GM10847 (cell line): ENCODE data around the gene SLC16A6.

Source experiments
- POLR2A ChIP-seq: IDR thresholded peaks from 2 replicates; pipeline ENCODE4 v1.6.1; 2011; ENCODE audit not compliant: insufficient read length; ENCODE audit errors: extremely low read depth

The SLC16A6 gene

DNA sequence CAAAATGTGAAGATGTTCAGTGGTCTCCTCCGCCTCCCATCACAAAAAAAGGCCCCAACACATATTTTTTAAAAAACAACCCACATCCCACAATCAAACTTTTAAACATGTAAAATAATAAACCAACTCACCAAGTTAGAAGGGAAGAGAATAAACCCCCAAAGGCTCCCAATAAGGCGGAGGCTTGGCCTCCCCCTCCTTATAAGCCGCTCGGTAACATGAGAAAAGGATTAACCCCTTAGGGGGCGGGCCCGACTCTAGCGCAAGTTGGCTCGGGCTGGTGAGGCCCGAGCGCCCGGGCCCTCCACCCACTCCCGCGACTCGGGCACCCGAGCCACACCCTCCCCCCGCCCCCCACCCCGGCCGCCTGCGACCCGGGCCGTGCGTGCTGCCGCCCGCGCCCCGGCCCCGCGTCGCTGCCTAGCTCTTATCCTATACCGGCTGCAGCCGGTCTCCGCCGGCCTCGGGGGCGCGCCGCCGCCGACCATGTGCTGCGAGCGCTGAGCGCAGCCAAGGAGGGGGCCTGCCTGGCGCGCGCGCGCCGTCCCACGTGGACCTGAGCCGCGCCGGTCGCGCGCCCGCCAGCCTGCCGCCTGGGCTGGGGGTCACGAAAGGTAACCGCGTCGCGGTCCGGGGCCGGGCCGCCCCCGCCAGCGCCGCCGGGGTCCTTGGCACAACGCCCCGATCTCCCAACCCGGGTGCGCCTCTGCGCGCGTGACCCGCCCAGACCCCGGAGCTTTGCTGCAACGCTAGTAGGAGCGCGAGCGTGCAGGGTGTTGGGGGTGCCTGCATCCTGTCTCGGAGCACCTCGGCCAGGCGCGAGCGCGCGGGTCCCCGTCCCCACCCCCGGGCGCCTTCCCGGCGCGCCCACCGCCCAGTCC is at the start of gene SLC16A6, which contains the start of gene ARSG:
Gene SLC16A6 (minus strand): TSS at position 173 of the 881 bp plus-strand sequence. CDS start 12,807 bp downstream, outside the sequence.
Gene ARSG (plus strand): TSS at position 541 of the 881 bp plus-strand sequence. CDS start 15,999 bp downstream, outside the sequence.
- peak; percentile 56 for TF ChIP-seq POLR2A

DNA sequence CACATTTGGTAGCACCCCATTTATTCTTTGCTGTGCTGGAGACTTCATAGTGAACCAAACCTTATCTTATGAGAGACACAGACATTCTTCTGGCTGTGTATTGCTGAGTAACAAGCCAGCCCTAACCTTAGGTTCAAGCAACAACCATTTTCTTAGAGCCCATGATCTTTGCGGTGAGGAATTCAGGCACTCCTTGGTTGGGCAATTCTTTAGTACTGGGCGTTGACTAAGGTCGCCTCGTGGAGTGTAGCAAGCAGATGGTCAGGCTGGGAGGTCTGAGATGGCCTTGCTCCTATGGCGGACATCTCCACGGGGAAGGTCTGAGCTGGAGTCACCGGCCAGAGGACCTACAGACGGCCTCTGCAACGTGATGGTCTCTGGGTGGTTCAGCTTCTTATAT is 43.5 kb upstream of the SLC16A6 start:
- no peak for TF ChIP-seq POLR2A

GRCh38 chr17:68329331-68329730 is 38.4 kb upstream of the SLC16A6 start:
- no peak for TF ChIP-seq POLR2A

- no peak for TF ChIP-seq POLR2A
Measured at GRCh38 chr17:68328676-68329075, 37.7 kb upstream of the SLC16A6 start.

GRCh38 chr17:68327823-68328557 is 37.1 kb upstream of the SLC16A6 start:
- TF ChIP-seq POLR2A, result no peak

DNA sequence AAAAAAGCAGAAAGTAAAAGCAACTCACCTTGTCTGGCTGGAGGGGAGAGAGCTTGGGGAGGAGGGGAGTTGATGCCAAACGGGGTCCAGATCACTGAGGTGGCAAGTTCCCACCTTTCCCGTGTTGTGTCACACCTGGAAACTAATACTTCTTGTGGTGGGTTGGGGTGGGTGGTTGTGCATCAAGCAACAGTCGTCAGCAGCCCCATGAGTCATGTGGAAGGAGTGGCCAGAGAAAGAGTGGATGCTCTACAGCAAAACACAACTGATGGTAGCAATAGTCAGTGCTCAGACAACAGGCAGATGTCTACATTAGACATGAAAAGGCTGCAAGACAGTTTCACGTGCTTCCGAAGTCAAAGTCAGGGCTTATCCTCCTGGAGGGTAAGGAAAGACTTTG is 35.8 kb upstream of the SLC16A6 start:
- no peak for TF ChIP-seq POLR2A

- no peak for TF ChIP-seq POLR2A
Measured at GRCh38 chr17:68325961-68326360, 35.0 kb upstream of the SLC16A6 start.

- TF ChIP-seq POLR2A, result no peak
Measured at GRCh38 chr17:68324654-68325336, 33.9 kb upstream of the SLC16A6 start.

DNA sequence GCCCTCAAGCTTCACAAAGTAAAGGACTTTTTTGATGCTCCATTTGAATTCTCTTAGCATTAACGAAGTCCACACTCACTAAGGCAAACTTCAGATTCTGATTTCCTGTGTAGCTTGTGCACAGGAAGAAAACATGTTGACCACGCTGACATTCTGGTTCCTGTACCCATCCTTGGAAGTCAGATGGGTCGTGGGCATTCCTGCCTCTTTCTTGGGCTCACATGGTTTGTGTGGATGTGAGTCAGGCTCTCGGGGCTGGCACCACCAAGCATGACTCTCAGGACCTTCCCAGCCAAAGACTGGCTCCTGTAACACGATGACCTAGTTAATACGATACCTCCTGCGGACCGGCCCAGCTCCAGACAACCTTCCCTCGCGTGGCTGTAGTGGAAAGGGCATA is 33.2 kb upstream of the SLC16A6 start:
- TF ChIP-seq POLR2A, result no peak

GRCh38 chr17:68322630-68323029 is 31.7 kb upstream of the SLC16A6 start:
- TF ChIP-seq POLR2A, result no peak

DNA sequence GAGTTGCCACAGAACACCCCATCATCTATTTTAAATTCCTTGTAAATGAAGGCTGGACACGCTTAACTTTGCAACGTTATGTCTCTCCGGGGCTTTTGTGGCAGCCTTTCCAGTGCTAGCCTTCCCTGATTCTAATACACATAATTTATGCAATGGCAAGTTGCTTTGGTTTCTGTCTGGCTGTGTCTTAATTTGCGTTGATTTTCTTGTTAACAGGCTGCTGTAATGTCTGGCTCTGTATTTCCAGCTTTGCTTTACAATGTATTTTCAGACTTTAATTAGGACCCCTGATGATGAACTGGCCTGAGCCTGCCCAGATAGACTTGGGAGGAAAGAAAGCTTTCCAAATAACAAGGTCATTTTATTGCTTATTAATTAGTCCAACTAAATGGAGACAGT is 30.6 kb upstream of the SLC16A6 start:
- TF ChIP-seq POLR2A, result no peak

DNA sequence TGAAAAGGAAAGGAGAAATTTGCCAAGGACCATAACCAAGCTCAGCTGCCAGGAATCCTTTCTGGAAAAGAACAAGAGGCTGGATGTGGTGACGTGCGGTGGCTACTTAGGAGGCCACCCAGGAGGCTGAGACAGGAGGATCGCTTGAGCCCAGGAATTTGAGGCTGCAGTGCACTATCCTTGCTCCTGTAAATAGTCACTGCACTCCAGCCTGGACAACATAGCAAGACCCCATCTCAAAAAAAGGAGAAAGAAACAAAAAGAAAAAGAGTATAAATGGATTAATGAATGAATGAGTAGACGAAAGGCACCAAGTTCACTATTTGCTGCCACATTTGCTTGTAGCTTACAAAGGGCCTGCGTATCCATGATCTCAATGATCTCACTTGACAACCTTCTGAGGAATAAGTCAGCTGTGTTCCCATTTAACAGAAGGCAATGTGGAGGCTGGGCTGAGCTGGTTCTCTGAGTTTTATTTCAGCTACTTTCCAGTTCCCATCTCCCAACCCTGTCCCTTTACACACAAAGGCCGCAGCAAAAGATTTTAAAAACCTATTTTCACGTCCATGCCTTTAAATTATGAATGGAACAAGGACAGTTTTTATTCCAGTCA is 30.1 kb upstream of the SLC16A6 start:
- no peak for TF ChIP-seq POLR2A

DNA sequence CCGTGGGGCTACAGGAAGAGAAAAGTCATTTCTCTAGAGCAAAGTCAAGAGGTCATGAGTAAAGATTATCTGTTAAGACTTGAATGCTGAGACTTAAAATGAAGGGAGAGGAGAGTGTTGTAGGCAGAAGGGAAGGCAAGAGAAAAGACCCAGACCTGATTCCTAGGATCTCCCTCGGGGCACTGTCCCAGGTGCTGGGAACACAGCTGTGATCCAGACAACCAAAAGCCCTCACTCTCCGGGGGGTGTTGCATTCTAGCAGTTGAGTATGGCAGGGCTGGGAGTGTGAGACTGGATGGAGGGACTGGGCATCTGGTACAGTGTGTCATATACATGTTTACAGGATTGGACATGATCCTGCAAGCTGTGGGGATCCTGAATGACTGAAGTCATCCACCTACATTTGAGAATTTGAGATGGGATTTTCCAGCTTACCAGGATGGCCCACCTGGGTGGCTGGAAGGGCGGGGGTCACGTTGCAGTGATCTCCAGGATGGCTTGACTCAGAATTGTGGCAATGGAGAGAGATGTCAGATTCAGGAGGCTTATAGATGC is 29.5 kb upstream of the SLC16A6 start:
- no peak for TF ChIP-seq POLR2A

DNA sequence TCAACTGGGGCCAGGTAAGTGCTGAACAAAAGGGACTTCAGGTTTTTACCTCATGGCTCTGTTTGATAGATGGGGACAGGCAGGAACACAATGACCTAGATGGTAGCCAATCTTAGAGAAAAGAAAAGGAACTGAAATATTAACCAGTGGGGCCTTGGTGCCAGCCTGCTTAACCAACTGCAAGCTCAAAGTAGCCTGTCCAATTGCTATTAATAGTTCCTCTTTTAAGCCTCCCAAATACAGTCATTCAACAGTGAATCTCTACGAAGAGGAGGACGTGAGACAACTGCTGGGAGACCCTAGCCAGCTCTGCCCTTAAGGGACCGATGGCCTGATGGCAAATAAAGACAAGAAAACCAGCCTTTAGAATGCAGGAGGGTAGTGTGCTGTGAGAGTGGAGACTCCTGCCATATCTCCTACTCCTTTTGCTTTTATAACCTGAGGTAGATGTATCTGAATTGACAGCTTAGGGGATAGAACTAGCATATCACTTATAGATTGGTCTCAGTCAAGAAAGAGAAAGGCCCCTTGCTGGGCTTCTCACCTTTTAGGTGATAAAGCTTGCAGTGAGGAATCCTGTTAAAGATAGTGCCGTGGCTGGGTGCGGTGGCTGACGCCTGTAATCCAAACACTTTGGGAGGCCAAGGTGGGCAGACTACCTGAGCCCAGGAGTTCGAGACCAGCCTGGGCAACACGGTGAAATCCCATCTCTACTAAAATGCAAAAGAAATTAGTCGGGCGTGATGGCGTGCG is 28.7 kb upstream of the SLC16A6 start:
- no peak for TF ChIP-seq POLR2A
